Brain microvascular endothelial cell (primary cell): ENCODE measurements around the gene TCFL5.

Source experiments
- DNase-seq: peaks from one replicate; pipeline ENCODE4 v3.0.0-alpha.2; 2020
- H3K27ac ChIP-seq: fragments of 250-450 bp; sonication (Bioruptor Pico); 2 replicates; pipeline ENCODE4 v1.5.1; 2020; ENCODE audit warnings: mild to moderate bottlenecking, moderate library complexity
- H3K27me3 ChIP-seq: fragments of 250-450 bp; sonication (Bioruptor Pico); replicated peaks from 2 replicates; pipeline ENCODE4 v1.5.1; 2020; ENCODE audit warnings: mild to moderate bottlenecking
- H3K36me3 ChIP-seq: fragments of 250-450 bp; sonication (Bioruptor Pico); replicated peaks from 2 replicates; pipeline ENCODE4 v1.5.1; 2020; ENCODE audit warnings: mild to moderate bottlenecking
- H3K4me3 ChIP-seq: 2 replicates; pipeline ENCODE4 v1.5.1; 2011; ENCODE audit warnings: low read depth, mild to moderate bottlenecking, control low read depth, low read length, moderate library complexity
- in situ Hi-C: cut with HindIII; loops from 2 replicates; pipeline ENCODE4 v1.10.0; 2017; ENCODE audit warnings: low sequenced_read_pairs, low pct_ligation_motif_present
- TF ChIP-seq, protein P1 (sequence below): IDR thresholded peaks from 2 replicates; pipeline ENCODE4 v1.5.1; 2011; ENCODE audit warnings: low read depth, mild to moderate bottlenecking, moderate library complexity, low read length, control low read depth, inconsistent platforms; ENCODE audit errors: missing control alignments

The TCFL5 gene

DNA sequence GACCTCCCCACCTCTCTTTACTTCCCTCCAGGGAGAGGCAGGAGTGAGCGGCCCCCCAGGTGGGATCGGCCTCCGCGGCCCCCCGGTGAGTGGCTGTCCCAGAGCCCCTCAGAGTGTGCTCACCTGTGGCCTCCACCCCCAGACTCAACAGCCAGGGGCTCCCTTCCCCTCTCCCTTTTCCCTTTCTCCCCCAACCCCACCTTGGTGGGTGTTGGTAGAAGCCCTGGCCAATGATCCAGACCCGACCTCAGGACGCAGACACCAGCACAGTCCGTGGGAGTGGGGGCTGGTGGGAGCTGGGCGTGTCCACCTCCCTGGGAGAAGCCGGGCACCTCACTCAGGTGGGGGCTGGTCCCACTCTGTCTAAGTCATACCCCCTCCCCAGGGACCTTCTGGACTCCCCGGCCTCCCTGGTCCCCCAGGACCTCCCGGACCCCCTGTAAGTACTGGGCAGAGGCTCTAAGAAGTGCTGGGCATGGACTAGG, 39.9 kb downstream of the TCFL5 start:
- Histone ChIP-seq H3K4me3 (no peak overlapping the region), H3K27me3 (peaks cover 9% of the 10 kb centered on the region), H3K36me3 (no peaks in the 10 kb centered on the region), H3K27ac (no peak overlapping the region)
- in situ Hi-C loops = no loop called here
- no peak for DNase-seq
- TF ChIP-seq, protein P1, sequence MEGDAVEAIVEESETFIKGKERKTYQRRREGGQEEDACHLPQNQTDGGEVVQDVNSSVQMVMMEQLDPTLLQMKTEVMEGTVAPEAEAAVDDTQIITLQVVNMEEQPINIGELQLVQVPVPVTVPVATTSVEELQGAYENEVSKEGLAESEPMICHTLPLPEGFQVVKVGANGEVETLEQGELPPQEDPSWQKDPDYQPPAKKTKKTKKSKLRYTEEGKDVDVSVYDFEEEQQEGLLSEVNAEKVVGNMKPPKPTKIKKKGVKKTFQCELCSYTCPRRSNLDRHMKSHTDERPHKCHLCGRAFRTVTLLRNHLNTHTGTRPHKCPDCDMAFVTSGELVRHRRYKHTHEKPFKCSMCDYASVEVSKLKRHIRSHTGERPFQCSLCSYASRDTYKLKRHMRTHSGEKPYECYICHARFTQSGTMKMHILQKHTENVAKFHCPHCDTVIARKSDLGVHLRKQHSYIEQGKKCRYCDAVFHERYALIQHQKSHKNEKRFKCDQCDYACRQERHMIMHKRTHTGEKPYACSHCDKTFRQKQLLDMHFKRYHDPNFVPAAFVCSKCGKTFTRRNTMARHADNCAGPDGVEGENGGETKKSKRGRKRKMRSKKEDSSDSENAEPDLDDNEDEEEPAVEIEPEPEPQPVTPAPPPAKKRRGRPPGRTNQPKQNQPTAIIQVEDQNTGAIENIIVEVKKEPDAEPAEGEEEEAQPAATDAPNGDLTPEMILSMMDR = no peak

- H3K4me3 ChIP-seq = no peak overlapping the region
- no peak overlapping the region for H3K27ac ChIP-seq
- DNase-seq = no peak
- H3K36me3 ChIP-seq = no peaks in the 10 kb centered on the region
- TF ChIP-seq, protein P1 = no peak
- peaks cover 14% of the 10 kb centered on the region for H3K27me3 ChIP-seq
- in situ Hi-C loops = no loop called here
Observed at GRCh38 chr20:62820962-62821725, 40.5 kb downstream of the TCFL5 start.

GRCh38 chr20:62820208-62820961, 41.2 kb downstream of the TCFL5 start:
- Histone ChIP-seq H3K4me3 (no peak overlapping the region), H3K27me3 (peaks cover 20% of the 10 kb centered on the region), H3K36me3 (no peaks in the 10 kb centered on the region), H3K27ac (no peak overlapping the region)
- in situ Hi-C loops = no loop called here
- TF ChIP-seq, protein P1 = no peak
- DNase-seq = no peak

DNA sequence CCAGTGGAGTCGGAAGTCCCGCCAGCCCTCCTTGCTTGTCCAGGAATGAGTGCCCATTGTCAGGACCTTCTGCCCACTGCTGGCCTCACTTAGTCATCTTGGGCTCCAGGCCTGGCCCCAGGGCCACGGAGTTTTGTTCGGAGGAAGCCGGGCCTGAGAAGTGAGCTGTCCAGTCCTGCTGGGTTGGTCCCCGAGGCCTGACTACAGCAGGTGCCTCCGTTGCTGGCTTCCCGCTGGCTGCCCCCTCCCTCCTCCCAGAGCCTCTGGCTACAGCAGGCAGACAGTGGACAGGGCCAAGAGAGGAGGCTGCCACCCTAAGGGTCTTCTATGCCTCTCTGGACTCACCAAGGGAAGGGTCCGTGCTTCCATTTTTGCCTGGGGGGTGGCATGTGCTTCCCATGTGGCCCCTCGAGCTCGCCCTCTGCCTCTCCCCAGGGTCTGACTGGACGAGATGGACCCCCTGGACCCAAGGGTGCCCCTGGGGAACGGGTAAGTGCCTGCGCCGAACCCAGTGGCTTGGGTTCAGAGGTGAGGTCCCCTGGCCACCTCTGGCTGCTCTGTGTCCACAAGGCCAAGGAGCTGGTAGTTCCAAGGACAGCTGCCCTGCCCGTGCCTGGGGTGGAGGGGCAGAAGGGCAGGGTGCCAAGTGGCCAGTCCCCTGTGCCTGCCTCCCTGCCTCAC, 42.0 kb downstream of the TCFL5 start:
- Histone ChIP-seq H3K27ac (no peak overlapping the region), H3K36me3 (no peaks in the 10 kb centered on the region), H3K27me3 (peaks cover 20% of the 10 kb centered on the region), H3K4me3 (no peak overlapping the region)
- in situ Hi-C loops = no loop called here
- TF ChIP-seq, protein P1 = no peak
- no peak for DNase-seq

DNA sequence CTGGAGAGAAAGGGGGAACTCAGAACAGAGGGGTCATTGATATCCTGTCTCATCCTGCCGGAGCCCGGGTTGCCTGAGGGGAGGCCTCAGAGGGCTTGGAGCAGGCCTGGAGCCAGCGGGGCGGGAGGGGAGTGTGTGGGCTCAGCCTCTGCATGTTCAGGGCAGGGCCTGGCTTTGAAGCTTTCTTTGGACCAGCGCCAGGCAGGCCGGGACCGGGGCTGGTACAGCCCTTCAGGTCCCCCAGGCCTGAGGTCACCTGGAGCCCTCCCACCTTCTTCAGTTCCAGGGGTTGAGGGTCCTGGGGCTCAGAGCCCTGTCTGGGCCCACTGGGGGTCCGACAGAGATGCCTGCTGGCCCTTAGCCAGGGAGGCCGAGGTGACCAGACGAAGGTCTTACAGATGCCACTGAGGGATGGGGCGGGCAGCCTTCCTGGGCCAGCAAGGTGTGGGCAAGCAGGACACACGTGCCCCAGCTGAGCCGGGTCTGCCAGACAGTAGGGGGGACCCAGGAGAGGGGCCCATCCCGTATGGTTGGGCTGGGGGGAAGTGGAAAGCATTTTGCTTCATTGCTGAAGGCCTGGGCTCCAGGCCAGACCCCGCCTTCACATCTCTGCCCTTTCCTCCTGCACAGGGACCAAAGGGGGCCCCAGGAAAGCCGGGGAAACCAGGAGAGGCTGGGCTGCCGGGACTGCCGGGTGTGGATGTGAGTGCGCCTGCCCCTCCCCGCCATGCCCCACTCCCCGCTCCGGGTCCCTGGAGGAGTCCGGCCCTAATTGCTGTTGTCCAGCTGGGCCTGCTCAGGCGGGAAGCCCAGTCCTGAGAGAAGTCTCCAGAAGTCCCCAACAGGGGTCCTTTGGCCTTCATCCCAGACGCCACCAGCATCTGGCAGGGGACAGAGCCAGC, 42.8 kb downstream of the TCFL5 start:
- Histone ChIP-seq H3K27me3 (peaks cover 20% of the 10 kb centered on the region), H3K27ac (no peak overlapping the region), H3K36me3 (no peaks in the 10 kb centered on the region), H3K4me3 (no peak overlapping the region)
- in situ Hi-C loops = no loop called here
- TF ChIP-seq, protein P1 = no peak
- DNase-seq = no peak
